GM21825 (cell line): ENCODE data around the gene CDK18.
"Not testable (repeated sequence)": the region's sequence is repeated elsewhere in the genome, so short reads cannot be mapped to it uniquely, and the experiment has no call there.

Experiments
- ATAC-seq: cut with Tn5 transposase; IDR thresholded peaks from one replicate; pipeline ENCODE4 v1.9.1; 2021; ENCODE audit warnings: mild to moderate bottlenecking, moderate library complexity; ENCODE audit not compliant: unreplicated experiment

Gene CDK18

GRCh38 chr1:205504311-205505075, at the start of gene CDK18:
CDK18 (plus strand) TSS chr1:205504669; CDS start chr1:205523168, 18,499 bp downstream.
- ATAC-seq: no peak

- no peak for ATAC-seq
Measured at GRCh38 chr1:205454903-205455335, 49.5 kb upstream of the CDK18 start.

- no peak for ATAC-seq
Measured at GRCh38 chr1:205455581-205456382, 48.7 kb upstream of the CDK18 start, which contains the start of gene BLACAT1. BLACAT1 (minus strand) TSS chr1:205456045.

GRCh38 chr1:205456383-205456867, 48.0 kb upstream of the CDK18 start:
- no peak for ATAC-seq

- no peak for ATAC-seq
Measured at GRCh38 chr1:205456868-205457745, 47.4 kb upstream of the CDK18 start.

- no peak for ATAC-seq
Measured at GRCh38 chr1:205458777-205459566, 45.5 kb upstream of the CDK18 start.

GRCh38 chr1:205465392-205465791, 39.1 kb upstream of the CDK18 start:
- no peak for ATAC-seq

- no peak for ATAC-seq
Measured at GRCh38 chr1:205466595-205467220, 37.8 kb upstream of the CDK18 start.

GRCh38 chr1:205470131-205470530, 34.3 kb upstream of the CDK18 start:
- ATAC-seq: no peak

- ATAC-seq: no peak
Measured at GRCh38 chr1:205472737-205473441, 31.6 kb upstream of the CDK18 start.

- no peak for ATAC-seq
Measured at GRCh38 chr1:205473475-205473874, 31.0 kb upstream of the CDK18 start.

- no peak for ATAC-seq
Measured at GRCh38 chr1:205473966-205474365, 30.5 kb upstream of the CDK18 start.

GRCh38 chr1:205474571-205474970, 29.9 kb upstream of the CDK18 start:
- ATAC-seq: no peak

GRCh38 chr1:205475855-205476254, 28.6 kb upstream of the CDK18 start:
- ATAC-seq: no peak

- no peak for ATAC-seq
Measured at GRCh38 chr1:205476648-205477047, 27.8 kb upstream of the CDK18 start.

- ATAC-seq: no peak
Measured at GRCh38 chr1:205477121-205477758, 27.2 kb upstream of the CDK18 start.

- ATAC-seq: no peak
Measured at GRCh38 chr1:205477759-205478247, 26.7 kb upstream of the CDK18 start.

GRCh38 chr1:205478985-205479384, 25.5 kb upstream of the CDK18 start:
- not testable (repeated sequence) for ATAC-seq
